Measurements from ENCODE around the gene SYT12.

DNA sequence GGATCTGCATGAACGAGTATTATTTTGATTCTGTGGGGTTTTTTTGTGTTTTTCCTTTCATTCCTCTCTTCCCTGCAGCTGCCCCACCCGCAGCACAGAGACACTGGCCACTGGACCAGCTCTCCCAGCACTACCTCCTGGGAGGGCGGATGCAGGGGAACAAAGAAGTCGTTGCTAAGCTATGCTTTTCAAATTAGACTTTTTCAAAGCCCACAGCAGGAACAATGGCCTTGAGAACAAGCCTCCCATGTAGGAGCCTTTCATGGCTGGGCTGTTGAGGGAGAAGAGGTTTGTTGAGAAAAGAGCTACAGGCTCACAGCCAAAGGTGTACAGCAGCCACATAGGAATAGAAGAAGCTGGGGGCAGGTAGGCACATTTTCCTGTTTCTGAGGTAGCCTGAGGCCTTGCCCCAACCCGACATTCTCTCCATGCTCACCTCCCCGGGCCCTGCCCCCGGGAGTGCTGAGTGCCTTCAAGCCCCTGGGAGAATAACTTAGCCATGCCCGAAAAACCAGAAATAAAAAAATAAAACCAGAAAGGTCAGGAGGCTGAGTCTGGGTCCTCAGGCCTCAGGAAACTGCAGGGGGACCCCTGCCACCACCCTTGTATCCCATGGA, 20.5 kb upstream of the SYT12 start:
- TF ChIP-seq, protein P1, sequence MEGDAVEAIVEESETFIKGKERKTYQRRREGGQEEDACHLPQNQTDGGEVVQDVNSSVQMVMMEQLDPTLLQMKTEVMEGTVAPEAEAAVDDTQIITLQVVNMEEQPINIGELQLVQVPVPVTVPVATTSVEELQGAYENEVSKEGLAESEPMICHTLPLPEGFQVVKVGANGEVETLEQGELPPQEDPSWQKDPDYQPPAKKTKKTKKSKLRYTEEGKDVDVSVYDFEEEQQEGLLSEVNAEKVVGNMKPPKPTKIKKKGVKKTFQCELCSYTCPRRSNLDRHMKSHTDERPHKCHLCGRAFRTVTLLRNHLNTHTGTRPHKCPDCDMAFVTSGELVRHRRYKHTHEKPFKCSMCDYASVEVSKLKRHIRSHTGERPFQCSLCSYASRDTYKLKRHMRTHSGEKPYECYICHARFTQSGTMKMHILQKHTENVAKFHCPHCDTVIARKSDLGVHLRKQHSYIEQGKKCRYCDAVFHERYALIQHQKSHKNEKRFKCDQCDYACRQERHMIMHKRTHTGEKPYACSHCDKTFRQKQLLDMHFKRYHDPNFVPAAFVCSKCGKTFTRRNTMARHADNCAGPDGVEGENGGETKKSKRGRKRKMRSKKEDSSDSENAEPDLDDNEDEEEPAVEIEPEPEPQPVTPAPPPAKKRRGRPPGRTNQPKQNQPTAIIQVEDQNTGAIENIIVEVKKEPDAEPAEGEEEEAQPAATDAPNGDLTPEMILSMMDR (IDR thresholded peaks at IDR 0.05): no peak
- TF ChIP-seq POLR2A (IDR thresholded peaks at IDR 0.05): no peak
